Osteocyte (in vitro differentiated cells): ENCODE results near the gene PRKD1. TPM values are rescaled to one million over a fixed set of nuclear protein-coding genes. Genes with fewer than 3 reads are reported as not detected.

Experiments
- DNase-seq: peaks from one replicate; pipeline ENCODE4 v3.0.0; 2021; ENCODE audit warnings: mixed read lengths; ENCODE audit not compliant: unreplicated experiment; ENCODE audit errors: extremely low spot score
- H3K27ac Mint-ChIP-seq: one replicate; pipeline ENCODE4 v1.8.0; 2021; ENCODE audit warnings: mild to moderate bottlenecking, mixed read lengths; ENCODE audit not compliant: unreplicated experiment
- H3K27me3 Mint-ChIP-seq: one replicate; pipeline ENCODE4 v1.8.0; 2021; ENCODE audit warnings: mixed read lengths; ENCODE audit not compliant: unreplicated experiment
- H3K36me3 Mint-ChIP-seq: one replicate; pipeline ENCODE4 v1.8.0; 2021; ENCODE audit warnings: mixed read lengths; ENCODE audit not compliant: unreplicated experiment
- H3K4me1 Mint-ChIP-seq: one replicate; pipeline ENCODE4 v1.8.0; 2021; ENCODE audit warnings: mixed read lengths; ENCODE audit not compliant: unreplicated experiment
- H3K4me3 Mint-ChIP-seq: one replicate; pipeline ENCODE4 v1.8.0; 2021; ENCODE audit warnings: mild to moderate bottlenecking, moderate library complexity, mixed read lengths; ENCODE audit not compliant: unreplicated experiment
- H3K9me3 Mint-ChIP-seq: one replicate; pipeline ENCODE4 v1.8.0; 2021; ENCODE audit warnings: mixed read lengths; ENCODE audit not compliant: unreplicated experiment
- CTCF ChIP-seq: fragments of 200-600 bp; sonication (generic); IDR thresholded peaks from 2 replicates; pipeline ENCODE4 v1.5.0; 2021; ENCODE audit warnings: antibody characterized with exemption, mild to moderate bottlenecking, moderate library complexity
- total RNA-seq: library from RNA; stranded (reverse); gene quantifications from 2 replicates; pipeline ENCODE4 v1.2.1, GENCODE V29; 2021

Gene PRKD1
- total RNA-seq, 1 donor from 2014 or later = 6.6 TPM

- Mint-ChIP-seq H3K36me3 (peaks cover 2% of the 10 kb centered on the region), H3K27me3 (no peaks in the 10 kb centered on the region), H3K4me3 (no peak overlapping the region), H3K27ac (no peak overlapping the region), H3K4me1 (peaks cover 6% of the 10 kb centered on the region), H3K9me3 (peaks cover 10% of the 10 kb centered on the region)
- no peak for DNase-seq
- TF ChIP-seq CTCF = no peak
These were observed 74.4 kb downstream of the PRKD1 start for GRCh38 chr14:29853272-29853671.

GRCh38 chr14:29851397-29851796 lies 76.2 kb downstream of the PRKD1 start:
- peaks cover 10% of the 10 kb centered on the region for H3K9me3 Mint-ChIP-seq

GRCh38 chr14:29847056-29847380 lies 80.6 kb downstream of the PRKD1 start:
- Mint-ChIP-seq H3K4me3 (no peak overlapping the region), H3K27ac (no peak overlapping the region), H3K36me3 (no peaks in the 10 kb centered on the region), H3K9me3 (no peaks in the 10 kb centered on the region), H3K4me1 (peaks cover 6% of the 10 kb centered on the region), H3K27me3 (no peaks in the 10 kb centered on the region)
- DNase-seq = no peak
- no peak for TF ChIP-seq CTCF

More at GRCh38 chr14:29851397-29851796, 76.2 kb downstream of the PRKD1 start:
- no peak for DNase-seq
- Mint-ChIP-seq H3K4me1 (peaks cover 6% of the 10 kb centered on the region), H3K4me3 (no peak overlapping the region), H3K27ac (no peak overlapping the region), H3K27me3 (no peaks in the 10 kb centered on the region), H3K36me3 (peaks cover 2% of the 10 kb centered on the region)
- no peak for TF ChIP-seq CTCF

- Mint-ChIP-seq H3K36me3 (no peaks in the 10 kb centered on the region), H3K9me3 (peaks cover under 1% of the 10 kb centered on the region), H3K4me1 (peaks cover 6% of the 10 kb centered on the region), H3K27me3 (no peaks in the 10 kb centered on the region), H3K4me3 (no peak overlapping the region), H3K27ac (no peak overlapping the region)
- DNase-seq = no peak
- TF ChIP-seq CTCF = no peak
These were observed 81.2 kb downstream of the PRKD1 start for GRCh38 chr14:29846339-29847055.

- no peak overlapping the region for H3K27ac Mint-ChIP-seq
These were observed 83.7 kb downstream of the PRKD1 start for GRCh38 chr14:29843981-29844380.

More at GRCh38 chr14:29843981-29844380, 83.7 kb downstream of the PRKD1 start:
- TF ChIP-seq CTCF = no peak
- Mint-ChIP-seq H3K36me3 (peaks cover 10% of the 10 kb centered on the region), H3K9me3 (peaks cover 7% of the 10 kb centered on the region), H3K27me3 (no peaks in the 10 kb centered on the region), H3K4me1 (no peaks in the 10 kb centered on the region), H3K4me3 (no peak overlapping the region)
- DNase-seq = no peak
